Measurements from ENCODE around the gene OR5C1.
"Not testable (repeated sequence)": the region's sequence is repeated elsewhere in the genome, so short reads cannot be mapped to it uniquely, and the experiment has no call there.

Gene OR5C1

DNA sequence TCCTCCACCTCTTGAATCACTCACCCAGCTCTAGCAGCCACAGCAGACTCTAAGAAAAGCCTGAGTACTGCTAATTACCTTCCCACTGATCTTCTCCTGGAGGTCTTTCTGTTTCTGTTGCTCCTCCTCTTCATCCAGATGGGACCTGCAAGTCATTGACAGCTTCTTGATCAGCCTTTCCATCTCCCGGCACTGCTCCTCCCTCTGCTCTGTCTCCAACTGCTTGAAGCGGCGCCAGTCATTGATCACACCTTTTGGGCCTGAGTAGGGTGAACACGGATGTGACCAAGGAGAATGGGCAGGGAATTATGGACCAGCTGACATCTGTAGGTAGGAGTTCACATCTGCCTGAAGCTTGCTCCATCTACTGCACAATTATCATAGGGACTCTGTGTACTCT lies 34.2 kb downstream of the OR5C1 start:
- Histone ChIP-seq H3K4me2 (no peak overlapping the region), H3K27ac (no peak overlapping the region), H3K9ac (no peak overlapping the region), H3K4me1 (ENCODE audit: low read depth, poor library complexity, severe bottlenecking) (peaks cover 18% of the 10 kb centered on the region), H3K4me3 (IDR thresholded peaks at IDR 0.05; ENCODE audit: insufficient read depth, low read depth, low read length) (no peak overlapping the region), H4K20me1 (ENCODE audit: insufficient read depth) (no peaks in the 10 kb centered on the region), H2AFZ (ENCODE audit: low read depth) (no peak overlapping the region), H3K27me3 (ENCODE audit: insufficient read depth, low read depth) (no peaks in the 10 kb centered on the region), H3K36me3 (ENCODE audit: insufficient read depth) (no peaks in the 10 kb centered on the region), H3K79me2 (ENCODE audit: insufficient read depth, low read depth) (peaks cover 28% of the 10 kb centered on the region)
- TF ChIP-seq, protein P1, sequence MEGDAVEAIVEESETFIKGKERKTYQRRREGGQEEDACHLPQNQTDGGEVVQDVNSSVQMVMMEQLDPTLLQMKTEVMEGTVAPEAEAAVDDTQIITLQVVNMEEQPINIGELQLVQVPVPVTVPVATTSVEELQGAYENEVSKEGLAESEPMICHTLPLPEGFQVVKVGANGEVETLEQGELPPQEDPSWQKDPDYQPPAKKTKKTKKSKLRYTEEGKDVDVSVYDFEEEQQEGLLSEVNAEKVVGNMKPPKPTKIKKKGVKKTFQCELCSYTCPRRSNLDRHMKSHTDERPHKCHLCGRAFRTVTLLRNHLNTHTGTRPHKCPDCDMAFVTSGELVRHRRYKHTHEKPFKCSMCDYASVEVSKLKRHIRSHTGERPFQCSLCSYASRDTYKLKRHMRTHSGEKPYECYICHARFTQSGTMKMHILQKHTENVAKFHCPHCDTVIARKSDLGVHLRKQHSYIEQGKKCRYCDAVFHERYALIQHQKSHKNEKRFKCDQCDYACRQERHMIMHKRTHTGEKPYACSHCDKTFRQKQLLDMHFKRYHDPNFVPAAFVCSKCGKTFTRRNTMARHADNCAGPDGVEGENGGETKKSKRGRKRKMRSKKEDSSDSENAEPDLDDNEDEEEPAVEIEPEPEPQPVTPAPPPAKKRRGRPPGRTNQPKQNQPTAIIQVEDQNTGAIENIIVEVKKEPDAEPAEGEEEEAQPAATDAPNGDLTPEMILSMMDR (conservative IDR thresholded peaks at IDR 0.05; ENCODE audit: low read depth, low read length), result no peak

DNA sequence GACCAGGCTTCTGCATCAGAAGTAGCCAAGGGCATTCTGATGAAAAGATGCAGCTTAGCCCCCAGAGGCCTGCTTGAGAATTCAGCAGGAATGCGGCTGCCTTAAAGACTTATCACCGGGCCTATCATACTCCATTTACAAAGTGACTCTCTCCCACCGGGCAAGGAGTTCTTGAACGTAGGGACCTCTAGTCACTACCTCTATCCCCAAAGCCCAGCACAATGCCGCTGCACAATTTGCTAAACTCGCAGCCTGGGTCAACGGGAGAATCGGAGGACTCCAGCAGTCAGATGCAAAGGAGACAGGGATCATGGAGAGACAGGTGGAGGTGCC lies 39.0 kb downstream of the OR5C1 start:
- Histone ChIP-seq H4K20me1 (ENCODE audit: insufficient read depth) (no peaks in the 10 kb centered on the region), H3K27me3 (ENCODE audit: insufficient read depth, low read depth) (no peaks in the 10 kb centered on the region)

DNA sequence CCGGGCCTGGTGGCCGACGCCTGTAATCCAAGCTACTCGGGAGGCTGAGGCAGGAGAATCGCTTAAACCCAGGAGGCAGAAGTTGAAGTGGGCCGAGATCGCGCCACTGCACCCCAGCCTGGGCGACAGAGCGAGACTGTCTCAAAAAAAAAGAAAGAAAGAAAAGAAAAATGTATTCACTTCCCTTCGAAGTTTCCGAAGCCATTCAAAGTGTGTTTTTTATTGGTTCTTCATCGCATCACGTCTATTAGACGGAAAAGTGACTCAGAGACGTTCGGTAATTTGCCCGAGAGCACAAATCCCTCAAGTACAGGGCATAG lies 40.2 kb downstream of the OR5C1 start:
- peak overlapping the region; percentile 76; the same call in 1 of the 2 replicates for H3K9ac ChIP-seq
- peaks cover 31% of the 10 kb centered on the region for H3K79me2 ChIP-seq (ENCODE audit: insufficient read depth, low read depth)
- H3K4me2 ChIP-seq, result peak overlapping the region; percentile 98
- peak overlapping the region; percentile 58 for H3K27ac ChIP-seq
- H2AFZ ChIP-seq (ENCODE audit: low read depth), result peak overlapping the region; percentile 100
- not testable (repeated sequence) for H3K4me3 ChIP-seq (IDR thresholded peaks at IDR 0.05; ENCODE audit: insufficient read depth, low read depth, low read length); H3K36me3 ChIP-seq (ENCODE audit: insufficient read depth); H3K27me3 ChIP-seq (ENCODE audit: insufficient read depth, low read depth); H4K20me1 ChIP-seq (ENCODE audit: insufficient read depth)
- peaks cover 21% of the 10 kb centered on the region for H3K4me1 ChIP-seq (ENCODE audit: low read depth, poor library complexity, severe bottlenecking)

More for the DNA sequence above, 39.0 kb downstream of the OR5C1 start:
- TF ChIP-seq, protein P1 (conservative IDR thresholded peaks at IDR 0.05; ENCODE audit: low read depth, low read length), result no peak
- Histone ChIP-seq H3K4me2 (peak overlapping the region; percentile 98), H3K4me3 (IDR thresholded peaks at IDR 0.05; ENCODE audit: insufficient read depth, low read depth, low read length) (no peak overlapping the region), H3K79me2 (ENCODE audit: insufficient read depth, low read depth) (peaks cover 31% of the 10 kb centered on the region), H3K36me3 (ENCODE audit: insufficient read depth) (no peaks in the 10 kb centered on the region), H2AFZ (ENCODE audit: low read depth) (peak overlapping the region; percentile 100), H3K4me1 (ENCODE audit: low read depth, poor library complexity, severe bottlenecking) (peaks cover 21% of the 10 kb centered on the region), H3K27ac (no peak overlapping the region), H3K9ac (peak overlapping the region; percentile 76; the same call in 1 of the 2 replicates)

DNA sequence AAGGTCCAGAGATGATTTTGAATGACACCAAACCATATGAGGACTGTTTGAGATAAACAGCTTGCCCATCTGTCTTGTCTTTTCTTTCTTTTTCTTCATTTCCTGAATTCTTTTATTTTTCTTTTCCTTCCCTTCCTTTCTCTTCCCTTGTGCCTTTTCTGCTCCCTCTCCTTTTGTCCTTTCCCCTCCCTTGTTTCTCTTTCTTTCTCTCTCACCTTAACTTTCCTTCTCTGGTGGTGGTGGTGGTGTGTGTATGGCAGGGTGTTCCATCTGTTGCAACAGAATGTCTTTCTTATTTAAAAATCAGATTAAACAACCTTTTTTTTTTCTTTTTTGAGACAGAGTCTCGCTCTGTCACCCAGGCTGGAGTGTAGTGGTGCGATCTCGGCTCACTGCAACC lies 43.5 kb downstream of the OR5C1 start:
- peaks cover 10% of the 10 kb centered on the region for H3K4me1 ChIP-seq (ENCODE audit: low read depth, poor library complexity, severe bottlenecking)
- peaks cover 9% of the 10 kb centered on the region for H3K79me2 ChIP-seq (ENCODE audit: insufficient read depth, low read depth)
- TF ChIP-seq, protein P1 (conservative IDR thresholded peaks at IDR 0.05; ENCODE audit: low read depth, low read length), result no peak
- H2AFZ ChIP-seq (ENCODE audit: low read depth), result no peak overlapping the region
- H3K27me3 ChIP-seq (ENCODE audit: insufficient read depth, low read depth), result no peaks in the 10 kb centered on the region
- H3K4me2 ChIP-seq, result no peak overlapping the region
- no peak overlapping the region for H3K4me3 ChIP-seq (IDR thresholded peaks at IDR 0.05; ENCODE audit: insufficient read depth, low read depth, low read length)
- H3K9ac ChIP-seq, result no peak overlapping the region
- no peak overlapping the region for H3K27ac ChIP-seq
- H4K20me1 ChIP-seq (ENCODE audit: insufficient read depth), result no peaks in the 10 kb centered on the region
- no peaks in the 10 kb centered on the region for H3K36me3 ChIP-seq (ENCODE audit: insufficient read depth)

DNA sequence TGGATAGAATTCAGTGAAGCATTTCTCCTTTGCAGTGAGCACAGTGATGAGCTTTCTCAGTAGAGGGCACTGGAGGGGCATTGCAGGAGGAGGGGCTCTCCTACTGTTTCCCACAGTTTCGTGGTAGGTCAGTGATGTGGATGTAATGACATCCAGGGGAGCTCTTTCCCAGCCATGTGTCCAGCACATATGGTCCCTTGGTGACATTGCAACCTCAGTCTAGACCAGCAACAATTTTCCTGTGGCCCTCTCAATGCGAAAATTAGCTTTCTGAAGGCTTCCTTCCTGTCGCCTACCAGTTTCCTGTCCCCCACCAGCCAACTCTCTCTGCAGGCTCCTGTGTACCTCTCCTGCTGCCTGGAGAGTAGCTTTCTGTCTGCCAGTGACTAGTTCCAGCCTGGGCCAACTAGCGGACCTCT lies 46.6 kb downstream of the OR5C1 start:
- no peaks in the 10 kb centered on the region for H4K20me1 ChIP-seq (ENCODE audit: insufficient read depth)
- no peaks in the 10 kb centered on the region for H3K36me3 ChIP-seq (ENCODE audit: insufficient read depth)
- TF ChIP-seq, protein P1 (conservative IDR thresholded peaks at IDR 0.05; ENCODE audit: low read depth, low read length), result no peak
- H3K4me3 ChIP-seq (IDR thresholded peaks at IDR 0.05; ENCODE audit: insufficient read depth, low read depth, low read length), result no peak overlapping the region
- no peaks in the 10 kb centered on the region for H3K79me2 ChIP-seq (ENCODE audit: insufficient read depth, low read depth)
- H3K4me1 ChIP-seq (ENCODE audit: low read depth, poor library complexity, severe bottlenecking), result no peaks in the 10 kb centered on the region
- no peak overlapping the region for H3K4me2 ChIP-seq
- H2AFZ ChIP-seq (ENCODE audit: low read depth), result no peak overlapping the region
- no peaks in the 10 kb centered on the region for H3K27me3 ChIP-seq (ENCODE audit: insufficient read depth, low read depth)
- no peak overlapping the region for H3K9ac ChIP-seq
- no peak overlapping the region for H3K27ac ChIP-seq
